ENCODE measurements around the gene CCNYL1.

Gene CCNYL1

DNA sequence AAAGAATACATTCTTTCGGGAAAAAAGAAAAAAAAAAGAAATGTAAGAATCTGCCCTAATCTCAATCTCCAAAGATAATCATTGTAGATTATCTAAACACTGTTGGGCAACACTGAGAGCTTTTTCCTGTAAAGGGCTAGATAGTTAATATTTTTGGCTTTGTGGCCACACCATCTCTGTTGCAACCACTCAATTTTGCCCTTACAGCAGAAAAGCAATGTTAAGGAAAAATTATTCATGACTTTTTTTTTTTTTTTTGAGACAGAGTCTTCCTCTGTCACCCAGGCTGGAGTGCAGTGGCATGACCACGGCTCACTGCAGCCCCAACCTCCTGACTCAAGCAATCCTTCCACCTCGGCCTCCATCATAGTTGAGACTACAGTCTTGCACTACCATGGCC, 75.6 kb downstream of the CCNYL1 start:
- TF ChIP-seq, protein P1, sequence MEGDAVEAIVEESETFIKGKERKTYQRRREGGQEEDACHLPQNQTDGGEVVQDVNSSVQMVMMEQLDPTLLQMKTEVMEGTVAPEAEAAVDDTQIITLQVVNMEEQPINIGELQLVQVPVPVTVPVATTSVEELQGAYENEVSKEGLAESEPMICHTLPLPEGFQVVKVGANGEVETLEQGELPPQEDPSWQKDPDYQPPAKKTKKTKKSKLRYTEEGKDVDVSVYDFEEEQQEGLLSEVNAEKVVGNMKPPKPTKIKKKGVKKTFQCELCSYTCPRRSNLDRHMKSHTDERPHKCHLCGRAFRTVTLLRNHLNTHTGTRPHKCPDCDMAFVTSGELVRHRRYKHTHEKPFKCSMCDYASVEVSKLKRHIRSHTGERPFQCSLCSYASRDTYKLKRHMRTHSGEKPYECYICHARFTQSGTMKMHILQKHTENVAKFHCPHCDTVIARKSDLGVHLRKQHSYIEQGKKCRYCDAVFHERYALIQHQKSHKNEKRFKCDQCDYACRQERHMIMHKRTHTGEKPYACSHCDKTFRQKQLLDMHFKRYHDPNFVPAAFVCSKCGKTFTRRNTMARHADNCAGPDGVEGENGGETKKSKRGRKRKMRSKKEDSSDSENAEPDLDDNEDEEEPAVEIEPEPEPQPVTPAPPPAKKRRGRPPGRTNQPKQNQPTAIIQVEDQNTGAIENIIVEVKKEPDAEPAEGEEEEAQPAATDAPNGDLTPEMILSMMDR (IDR thresholded peaks at IDR 0.05; ENCODE audit: extremely low read depth, insufficient read depth, missing control alignments), result no peak
- in situ Hi-C loops (cut with MboI; ENCODE audit: low pct_unique_long_range_greater_than_20kb, low sequenced_read_pairs, unreplicated experiment), result no loop called here
- no peak for DNase-seq (ENCODE audit: low spot score)

GRCh38 chr2:207787800-207788199, 76.4 kb downstream of the CCNYL1 start:
- in situ Hi-C loops (cut with MboI; ENCODE audit: low pct_unique_long_range_greater_than_20kb, low sequenced_read_pairs, unreplicated experiment), result no loop called here
- no peak for DNase-seq (ENCODE audit: low spot score)
- TF ChIP-seq, protein P1 (IDR thresholded peaks at IDR 0.05; ENCODE audit: extremely low read depth, insufficient read depth, missing control alignments), result no peak

GRCh38 chr2:207790898-207791297, 79.5 kb downstream of the CCNYL1 start:
- no peak for DNase-seq (ENCODE audit: low spot score)
- TF ChIP-seq, protein P1 (IDR thresholded peaks at IDR 0.05; ENCODE audit: extremely low read depth, insufficient read depth, missing control alignments), result no peak
- in situ Hi-C loops (cut with MboI; ENCODE audit: low pct_unique_long_range_greater_than_20kb, low sequenced_read_pairs, unreplicated experiment), result no loop called here

DNA sequence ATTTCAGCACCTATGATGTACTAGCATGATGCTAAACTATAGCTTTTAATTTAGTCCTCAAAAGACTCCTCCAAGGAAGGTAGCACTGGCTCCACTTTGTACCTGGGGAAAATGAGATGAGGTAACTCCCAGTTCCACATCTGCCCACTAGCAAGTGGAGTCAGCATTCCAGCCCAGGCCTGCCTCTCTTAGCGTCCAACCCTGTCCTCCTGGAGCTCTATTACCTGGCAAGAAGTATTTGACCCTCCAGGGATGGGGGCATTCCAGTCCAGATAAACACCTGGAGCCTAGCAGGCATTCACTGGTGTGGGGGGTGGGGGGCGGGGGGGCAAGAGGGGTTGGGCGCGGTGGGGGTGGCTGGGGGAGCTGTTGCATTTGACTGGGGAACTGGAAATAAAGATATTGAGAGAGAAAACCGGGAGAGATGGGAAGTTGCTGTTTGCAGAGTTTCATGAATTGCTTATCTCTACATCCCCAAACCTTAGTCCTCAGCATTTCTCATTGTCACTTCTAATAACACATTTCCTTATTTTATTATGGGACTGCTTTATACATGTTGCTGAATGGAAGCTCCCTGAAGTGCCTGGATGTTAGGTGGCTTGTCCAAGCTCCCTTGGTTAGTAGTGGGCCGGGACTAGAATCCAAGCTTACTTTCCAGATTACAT, 80.3 kb downstream of the CCNYL1 start:
- DNase-seq (ENCODE audit: low spot score), result no peak
- in situ Hi-C loops (cut with MboI; ENCODE audit: low pct_unique_long_range_greater_than_20kb, low sequenced_read_pairs, unreplicated experiment), result no loop called here
- TF ChIP-seq, protein P1 (IDR thresholded peaks at IDR 0.05; ENCODE audit: extremely low read depth, insufficient read depth, missing control alignments), result no peak

DNA sequence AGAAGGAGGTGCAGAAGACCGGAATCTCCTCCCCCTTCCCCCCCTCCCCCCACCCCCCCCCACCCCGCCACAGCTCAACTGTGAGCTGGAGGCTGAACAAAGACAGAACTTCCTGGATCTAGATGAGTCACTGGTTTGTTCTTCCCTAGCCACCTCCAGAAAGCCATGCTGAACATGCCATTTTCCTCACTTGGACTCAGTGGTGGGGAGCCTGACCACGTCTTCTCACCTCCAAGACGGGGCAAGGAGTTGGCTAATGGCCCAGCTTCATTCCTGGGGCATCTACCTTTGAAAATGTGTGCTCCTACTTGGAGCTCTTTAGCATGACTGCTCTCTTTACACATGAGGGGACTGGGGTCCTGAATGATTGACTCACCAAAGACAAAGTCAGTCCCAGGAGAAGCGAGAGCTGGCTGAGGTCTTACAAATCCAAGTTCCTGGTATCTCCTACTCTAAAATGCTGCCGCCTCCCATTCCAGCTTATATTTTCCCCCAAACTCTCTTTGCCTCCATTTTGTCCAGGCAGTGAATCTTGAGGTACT, 80.9 kb downstream of the CCNYL1 start:
- in situ Hi-C loops (cut with MboI; ENCODE audit: low pct_unique_long_range_greater_than_20kb, low sequenced_read_pairs, unreplicated experiment), result no loop called here
- DNase-seq (ENCODE audit: low spot score), result peak; percentile 30

DNA sequence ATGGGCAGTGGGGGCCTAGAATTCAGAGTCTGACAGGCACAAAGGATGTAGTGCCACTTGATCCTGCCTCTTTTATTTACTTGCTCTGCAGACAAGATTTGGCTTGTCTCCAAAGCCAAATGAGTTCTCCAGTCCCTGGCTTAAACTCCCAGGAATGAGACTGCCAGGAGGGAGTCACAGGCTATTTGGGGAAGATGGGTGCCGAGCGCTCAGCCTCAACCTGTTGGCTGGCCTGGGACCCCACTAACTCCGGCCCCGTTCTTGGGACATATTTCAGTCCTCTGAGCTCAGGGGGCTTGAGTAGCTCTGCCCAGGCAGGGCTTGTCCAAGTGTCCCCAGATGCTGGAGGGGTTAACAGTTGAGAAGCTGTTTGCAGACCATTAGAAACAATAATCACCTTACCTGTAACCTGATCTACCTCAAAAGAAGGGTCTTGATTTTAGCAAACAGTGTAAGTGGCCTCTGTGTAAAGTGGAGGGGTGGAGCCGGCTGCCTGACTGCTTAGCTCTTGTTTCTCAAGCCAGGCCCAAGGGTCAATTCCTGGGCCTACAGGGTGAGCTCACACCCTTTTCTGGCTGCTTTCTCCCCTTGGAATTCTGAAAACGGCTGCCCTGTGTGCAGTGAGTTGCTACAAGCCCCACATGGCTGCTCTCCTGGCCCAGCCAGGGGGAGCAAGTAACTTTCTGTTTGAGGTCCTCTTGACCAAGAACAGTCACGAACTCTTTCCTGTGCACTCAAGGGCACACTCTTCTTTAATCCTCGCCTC, 85.3 kb downstream of the CCNYL1 start:
- in situ Hi-C loops (cut with MboI; ENCODE audit: low pct_unique_long_range_greater_than_20kb, low sequenced_read_pairs, unreplicated experiment), result no loop called here
- TF ChIP-seq, protein P1 (IDR thresholded peaks at IDR 0.05; ENCODE audit: extremely low read depth, insufficient read depth, missing control alignments), result no peak
- DNase-seq (ENCODE audit: low spot score), result no peak

More for the DNA sequence above, 80.9 kb downstream of the CCNYL1 start:
- TF ChIP-seq, protein P1 (IDR thresholded peaks at IDR 0.05; ENCODE audit: extremely low read depth, insufficient read depth, missing control alignments), result no peak

All from GM13977 (cell line).